Measurements from ENCODE around the gene MCF2L2.

DNA sequence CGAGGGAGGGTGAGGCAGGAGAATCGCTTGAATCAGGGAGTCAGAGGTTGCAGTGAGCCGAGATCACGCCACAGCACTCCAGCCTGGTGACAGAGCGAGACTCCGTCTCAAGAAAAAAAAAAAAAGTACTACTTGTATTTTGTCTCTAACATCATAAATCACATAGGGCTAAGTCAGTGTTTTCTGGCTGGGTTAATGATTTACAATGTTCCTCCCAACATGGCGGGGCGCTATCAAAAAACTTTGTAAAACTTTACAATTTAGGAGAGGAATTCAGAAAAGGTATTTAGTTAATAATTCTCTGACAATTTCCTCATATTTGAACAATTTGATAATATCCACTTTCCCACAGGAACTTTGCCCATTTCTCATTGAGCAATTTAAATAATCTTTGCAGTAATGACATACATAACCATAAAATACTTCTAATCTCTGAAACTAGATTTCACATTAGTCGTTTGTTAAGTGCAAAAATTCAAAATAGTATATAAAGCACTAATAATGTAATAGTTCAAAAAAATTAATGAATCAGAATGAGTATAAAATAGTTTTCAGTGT lies 202.0 kb downstream of the MCF2L2 start:
- TF ChIP-seq, protein P1, sequence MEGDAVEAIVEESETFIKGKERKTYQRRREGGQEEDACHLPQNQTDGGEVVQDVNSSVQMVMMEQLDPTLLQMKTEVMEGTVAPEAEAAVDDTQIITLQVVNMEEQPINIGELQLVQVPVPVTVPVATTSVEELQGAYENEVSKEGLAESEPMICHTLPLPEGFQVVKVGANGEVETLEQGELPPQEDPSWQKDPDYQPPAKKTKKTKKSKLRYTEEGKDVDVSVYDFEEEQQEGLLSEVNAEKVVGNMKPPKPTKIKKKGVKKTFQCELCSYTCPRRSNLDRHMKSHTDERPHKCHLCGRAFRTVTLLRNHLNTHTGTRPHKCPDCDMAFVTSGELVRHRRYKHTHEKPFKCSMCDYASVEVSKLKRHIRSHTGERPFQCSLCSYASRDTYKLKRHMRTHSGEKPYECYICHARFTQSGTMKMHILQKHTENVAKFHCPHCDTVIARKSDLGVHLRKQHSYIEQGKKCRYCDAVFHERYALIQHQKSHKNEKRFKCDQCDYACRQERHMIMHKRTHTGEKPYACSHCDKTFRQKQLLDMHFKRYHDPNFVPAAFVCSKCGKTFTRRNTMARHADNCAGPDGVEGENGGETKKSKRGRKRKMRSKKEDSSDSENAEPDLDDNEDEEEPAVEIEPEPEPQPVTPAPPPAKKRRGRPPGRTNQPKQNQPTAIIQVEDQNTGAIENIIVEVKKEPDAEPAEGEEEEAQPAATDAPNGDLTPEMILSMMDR (conservative IDR thresholded peaks at IDR 0.05 in 1 of 2, IDR thresholded peaks at IDR 0.05 in 1 of 2; ENCODE audit: extremely low read depth in 1 of 2, insufficient read depth in 1 of 2, low read depth in 1 of 2, low read length in 2 of 2) = no peak
- TF ChIP-seq EZH2 (IDR thresholded peaks at IDR 0.05; ENCODE audit: borderline replicate concordance, low read length) = no peak
